ENCODE data around the gene PTPN18.

DNA sequence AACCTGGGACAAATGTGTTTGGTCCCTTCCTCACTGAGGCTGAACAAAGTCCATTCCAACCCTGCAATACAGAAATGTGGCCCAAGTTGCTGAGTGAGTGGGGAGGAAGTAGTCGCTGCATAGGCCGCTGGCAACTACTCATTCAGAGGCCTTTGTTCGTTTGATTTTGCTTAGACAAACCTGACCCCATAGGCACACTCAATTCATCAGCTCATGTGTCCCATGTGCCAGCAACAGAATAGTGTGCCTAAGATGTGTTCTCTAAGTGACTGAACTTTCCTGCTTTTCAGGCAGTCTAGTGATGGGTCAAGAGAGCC, 23.0 kb downstream of the PTPN18 start:
- TF ChIP-seq EZH2phosphoT487 (IDR thresholded peaks at IDR 0.05; ENCODE audit: borderline replicate concordance) (no peak), CTCF (conservative IDR thresholded peaks at IDR 0.05; ENCODE audit: low read length) (no peak)
